ENCODE measurements around the gene COL6A2.
"Not testable (repeated sequence)": the region's sequence is repeated elsewhere in the genome, so short reads cannot be mapped to it uniquely, and the experiment has no call there.

COL6A2 gene

GRCh38 chr21:46094401-46095082 is 3.4 kb upstream of the COL6A2 start:
- DNase-seq (no peak), ATAC-seq (no peak)

- no peak for ATAC-seq
- DNase-seq: no peak
Measured at GRCh38 chr21:46095083-46095719, 2.7 kb upstream of the COL6A2 start.

GRCh38 chr21:46095814-46096595 is 1.9 kb upstream of the COL6A2 start:
- no peak for DNase-seq
- no peak for ATAC-seq

- ATAC-seq (no peak), DNase-seq (no peak)
Measured at GRCh38 chr21:46096596-46097335, 1.1 kb upstream of the COL6A2 start.

- ATAC-seq (peak; percentile 25), DNase-seq (peak; percentile 24)
Measured at GRCh38 chr21:46098303-46099141, 610 bp downstream of the COL6A2 start.

- no peak for DNase-seq
- ATAC-seq: no peak
Measured at GRCh38 chr21:46099476-46099875, 1.6 kb downstream of the COL6A2 start.

- ATAC-seq (no peak), DNase-seq (no peak)
Measured at GRCh38 chr21:46100020-46100419, 2.1 kb downstream of the COL6A2 start.

- no peak for DNase-seq
Measured at GRCh38 chr21:46100426-46100825, 2.5 kb downstream of the COL6A2 start.

GRCh38 chr21:46100906-46101305 is 3.0 kb downstream of the COL6A2 start:
- DNase-seq: no peak
- ATAC-seq: no peak

More at GRCh38 chr21:46100426-46100825, 2.5 kb downstream of the COL6A2 start:
- ATAC-seq: no peak

GRCh38 chr21:46104104-46104503 is 6.2 kb downstream of the COL6A2 start:
- ATAC-seq (no peak), DNase-seq (no peak)

GRCh38 chr21:46107376-46107775 is 9.5 kb downstream of the COL6A2 start:
- ATAC-seq, DNase-seq: not testable (repeated sequence)

- ATAC-seq: no peak
- no peak for DNase-seq
Measured at GRCh38 chr21:46108827-46109312, 11.0 kb downstream of the COL6A2 start.

GRCh38 chr21:46109313-46110221 is 11.7 kb downstream of the COL6A2 start:
- peak; percentile 1 for DNase-seq
- peak; percentile 19 for ATAC-seq

- DNase-seq (peak; percentile 1), ATAC-seq (no peak)
Measured at GRCh38 chr21:46110499-46111192, 12.7 kb downstream of the COL6A2 start.

GRCh38 chr21:46111193-46111571 is 13.3 kb downstream of the COL6A2 start:
- DNase-seq: peak; percentile 1
- no peak for ATAC-seq

GRCh38 chr21:46111857-46112724 is 14.2 kb downstream of the COL6A2 start:
- ATAC-seq: no peak
- DNase-seq: peak; percentile 1

- DNase-seq: peak; percentile 0
- ATAC-seq: no peak
Measured at GRCh38 chr21:46112725-46113215, 14.9 kb downstream of the COL6A2 start.

GRCh38 chr21:46113497-46114176 is 15.7 kb downstream of the COL6A2 start:
- ATAC-seq (no peak), DNase-seq (peak; percentile 0)

Measured in stimulated activated naive CD8-positive, alpha-beta T cell treated with anti-CD3 and anti-CD28 coated beads, Interleukin-15, Interleukin-2, amounts not matched to agents 100 U/mL and 50 U/mL, for 24 hours (primary cell).